Stimulated activated naive CD4-positive, alpha-beta T cell (primary cell): Measurements from ENCODE around the gene EIF3F.
A peak's percentile ranks its signal among the peaks of the same experiment; 100 is the strongest.
"Not testable (repeated sequence)": the region's sequence is repeated elsewhere in the genome, so short reads cannot be mapped to it uniquely, and the experiment has no call there.

Experiments used
- DNase-seq, 6 experiments: peaks; one replicate each; lab custom pipeline; 2025; lab: John Stamatoyannopoulos, UW

Gene EIF3F

DNA sequence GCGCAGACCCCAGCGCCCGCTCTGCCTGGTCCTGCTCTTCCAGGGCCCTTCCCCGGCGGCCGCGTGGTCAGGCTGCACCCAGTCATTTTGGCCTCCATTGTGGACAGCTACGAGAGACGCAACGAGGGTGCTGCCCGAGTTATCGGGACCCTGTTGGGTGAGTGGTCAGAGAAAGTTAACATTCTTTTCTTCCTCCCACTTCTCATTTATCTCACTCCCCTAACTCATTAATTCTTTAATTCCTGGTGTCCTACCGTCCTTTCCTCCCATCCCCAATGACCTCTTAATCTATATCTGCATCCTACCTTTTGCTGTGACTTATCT, 385 bp downstream of the EIF3F start:
- DNase-seq = not testable (repeated sequence)

GRCh38 chr11:7994581-7995278, 7.6 kb downstream of the EIF3F start:
- DNase-seq = no peak

DNA sequence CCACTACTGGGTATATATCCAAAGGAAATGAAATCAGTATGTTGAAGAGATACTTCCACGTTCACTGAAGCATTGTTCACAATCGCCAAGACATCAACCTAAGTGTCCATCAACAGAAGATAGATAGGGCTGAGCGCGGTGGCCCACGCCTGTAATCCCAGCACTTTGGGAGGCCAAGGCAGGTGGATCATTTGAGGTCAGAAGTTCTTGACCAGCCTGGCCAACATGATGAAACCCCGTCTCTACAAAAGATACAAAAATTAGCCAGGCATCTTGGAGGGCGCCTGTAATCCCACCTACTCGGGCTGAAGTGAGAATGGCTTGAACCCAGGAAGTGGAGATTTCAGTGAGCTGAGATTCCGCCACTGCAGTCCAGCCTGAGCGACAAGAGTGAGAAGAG, 12.7 kb downstream of the EIF3F start:
- DNase-seq = no peak

DNA sequence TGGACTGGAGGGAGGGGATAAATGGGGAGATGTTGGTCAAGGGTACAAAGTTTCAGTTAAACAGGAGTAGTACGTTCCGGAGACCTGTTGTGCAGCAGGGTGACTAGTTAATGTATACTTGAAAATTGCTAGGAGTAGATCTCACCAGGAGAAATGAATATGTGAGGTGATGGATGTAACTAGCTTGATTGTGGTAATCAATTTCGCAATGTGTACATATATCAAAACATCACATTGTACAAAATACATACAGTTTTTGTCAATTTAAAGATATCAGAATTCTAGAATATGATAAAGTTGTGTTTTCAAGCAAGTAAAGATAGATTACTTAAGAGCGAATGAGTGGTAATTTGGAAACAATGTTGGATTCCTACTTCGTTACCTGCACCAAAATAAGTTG, 13.3 kb downstream of the EIF3F start:
- DNase-seq = no peak

- no peak for DNase-seq
These were observed 15.5 kb downstream of the EIF3F start for GRCh38 chr11:8002676-8003075.

DNA sequence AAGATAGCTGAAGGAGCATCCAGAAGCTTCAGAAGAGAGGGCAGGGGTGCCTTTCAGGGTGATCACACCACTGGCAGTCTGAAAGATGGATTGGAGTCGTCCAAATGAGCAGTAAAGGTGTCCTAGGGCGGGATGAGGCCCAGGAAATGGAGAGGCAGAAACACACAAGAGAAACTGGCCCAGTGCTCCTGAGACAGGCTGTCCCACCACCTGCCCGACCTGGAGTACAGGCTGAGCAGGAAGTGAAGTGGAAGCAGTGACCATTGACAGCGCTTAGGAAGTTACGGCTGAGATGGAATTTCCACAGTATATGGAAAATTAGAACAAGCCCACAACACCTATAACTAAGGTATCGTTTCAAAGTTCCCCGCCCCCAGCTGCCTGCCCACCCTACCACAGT, 16.1 kb downstream of the EIF3F start:
- DNase-seq = no peak

GRCh38 chr11:8004008-8004407, 16.9 kb downstream of the EIF3F start:
- DNase-seq = no peak

GRCh38 chr11:8005556-8005955, 18.4 kb downstream of the EIF3F start:
- no peak for DNase-seq

- peak in 3 of 6 experiments; percentile 3 to 24 (median 18) for DNase-seq
These were observed 19.3 kb downstream of the EIF3F start for GRCh38 chr11:8006349-8006977.

DNA sequence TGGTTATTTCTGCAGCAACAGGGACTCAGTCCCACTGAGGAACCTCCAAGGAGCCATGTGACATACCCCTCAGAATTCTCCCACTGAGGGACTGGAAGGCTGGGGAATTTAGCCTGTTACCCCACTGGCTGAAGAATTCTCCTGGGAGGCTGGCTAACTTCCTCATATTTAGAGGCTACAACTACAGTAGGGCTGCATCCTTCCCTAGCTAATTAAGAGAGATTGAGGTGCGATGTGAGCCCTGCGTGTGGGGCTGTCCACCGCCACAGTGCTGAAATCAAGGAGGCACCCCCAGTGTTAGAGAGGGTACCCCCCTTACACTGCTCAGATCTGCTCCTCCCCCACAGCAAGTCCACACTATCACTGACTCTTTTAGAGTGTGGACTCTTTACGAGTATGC, 21.1 kb downstream of the EIF3F start:
- DNase-seq = no peak

GRCh38 chr11:8009856-8010255, 22.7 kb downstream of the EIF3F start:
- no peak for DNase-seq

DNA sequence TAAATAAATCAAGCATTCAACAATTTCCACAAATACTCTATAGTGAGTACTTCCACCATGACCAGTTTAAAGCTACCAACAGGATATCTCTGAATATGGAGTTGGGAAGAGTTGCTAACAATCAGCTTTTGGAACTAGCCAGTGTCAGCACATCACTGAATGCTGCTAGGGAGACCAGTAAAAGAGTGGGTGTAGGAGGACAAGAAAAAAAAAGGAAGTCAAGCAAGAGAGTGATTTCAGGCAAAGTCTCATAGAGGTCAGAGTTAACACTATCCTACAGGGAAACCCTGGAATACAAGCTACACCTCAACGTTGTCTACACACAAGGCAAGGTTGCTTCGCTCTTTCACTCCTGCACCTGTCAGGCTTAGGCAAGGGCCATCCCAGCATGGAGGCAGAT, 24.2 kb downstream of the EIF3F start:
- DNase-seq = no peak

GRCh38 chr11:8011981-8012444, 24.9 kb downstream of the EIF3F start:
- DNase-seq = no peak

DNA sequence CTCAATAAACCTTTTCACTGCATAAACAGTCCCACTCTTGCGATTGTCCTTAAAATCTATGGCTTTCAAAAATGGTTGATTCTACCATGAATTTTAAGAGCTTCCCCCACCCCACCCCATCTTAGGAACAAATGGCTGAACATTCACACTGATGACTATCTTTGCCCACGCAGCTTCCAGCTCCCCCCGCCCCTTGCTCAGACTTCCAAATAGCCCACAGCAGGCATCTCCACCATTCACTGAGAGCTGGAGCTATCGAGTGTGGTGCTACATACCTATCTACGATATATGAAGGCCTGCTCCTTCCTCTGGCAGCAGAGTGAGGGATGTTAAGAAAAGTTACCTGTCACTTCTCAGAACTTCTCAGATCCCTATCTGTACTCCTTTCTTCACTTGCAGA, 26.7 kb downstream of the EIF3F start:
- DNase-seq = no peak

- DNase-seq = no peak
These were observed 28.7 kb downstream of the EIF3F start for GRCh38 chr11:8015753-8016239.

DNA sequence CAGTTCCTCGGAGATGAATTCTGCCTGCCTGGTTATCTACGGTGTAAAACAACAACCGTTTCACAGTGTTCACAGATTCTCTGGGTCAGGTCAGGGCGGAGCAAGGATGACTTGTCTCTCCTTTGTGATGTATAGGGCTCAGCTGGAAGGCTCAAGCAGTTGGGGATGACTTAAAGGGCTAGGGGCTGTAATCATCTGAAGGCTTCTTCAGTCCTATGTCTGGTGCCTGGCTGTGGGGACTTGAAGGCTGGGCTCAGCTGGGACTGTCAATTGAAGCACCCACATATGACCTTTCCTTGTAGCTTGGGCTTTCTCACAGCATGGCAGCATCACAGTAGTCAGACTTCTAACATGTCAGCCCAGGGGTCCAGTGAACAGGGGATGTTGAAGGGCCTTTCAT, 29.3 kb downstream of the EIF3F start:
- no peak for DNase-seq

DNA sequence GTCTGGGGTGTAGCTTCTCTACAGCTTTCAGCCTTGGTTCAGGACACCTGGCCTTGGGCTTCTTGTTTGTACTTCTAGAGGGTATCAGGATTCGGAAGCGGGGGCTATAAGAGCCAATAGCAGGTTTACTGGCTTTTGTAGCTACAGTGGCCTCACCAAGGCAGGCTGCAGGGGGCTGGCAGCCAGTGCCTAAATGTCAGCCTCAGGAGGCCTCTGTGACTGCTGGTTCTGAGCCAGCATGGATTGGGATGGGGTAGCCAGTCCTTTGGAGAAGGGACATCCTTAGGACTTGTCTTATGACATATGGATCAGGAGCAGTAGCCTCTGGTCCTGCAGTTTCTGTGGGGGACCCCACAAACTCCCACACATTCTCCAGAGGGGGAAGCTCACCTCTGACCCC, 29.9 kb downstream of the EIF3F start:
- no peak for DNase-seq

DNA sequence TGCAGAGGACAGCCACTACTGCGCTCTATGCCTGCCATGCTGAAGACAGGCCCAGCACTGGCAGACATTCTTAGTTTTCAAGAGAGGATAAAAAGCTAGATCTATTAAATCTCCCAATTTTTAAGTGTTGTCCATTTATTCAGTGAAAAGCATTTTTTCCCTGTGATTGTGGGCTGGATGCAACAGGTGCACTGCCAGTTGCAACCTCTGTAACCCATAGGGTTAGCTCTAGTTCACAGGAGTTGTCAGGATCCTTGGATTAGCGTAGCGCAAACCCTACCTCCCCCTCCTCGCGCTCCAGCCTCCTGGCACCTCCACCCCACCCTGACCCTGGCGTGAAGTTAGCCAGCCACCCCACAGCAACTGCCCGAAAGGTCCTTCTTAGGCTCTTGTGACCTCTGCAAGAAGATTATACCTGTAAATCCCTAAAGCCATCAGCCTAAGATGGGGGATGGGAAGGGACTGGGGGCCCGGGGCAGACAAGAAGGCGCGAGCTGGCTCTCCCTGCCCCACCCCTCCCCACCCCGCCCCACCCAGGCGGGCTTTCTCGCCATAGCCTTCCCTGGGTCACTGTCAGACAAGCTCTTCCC, 30.9 kb downstream of the EIF3F start:
- DNase-seq = peak in 1 of 6 experiments; percentile 5

DNA sequence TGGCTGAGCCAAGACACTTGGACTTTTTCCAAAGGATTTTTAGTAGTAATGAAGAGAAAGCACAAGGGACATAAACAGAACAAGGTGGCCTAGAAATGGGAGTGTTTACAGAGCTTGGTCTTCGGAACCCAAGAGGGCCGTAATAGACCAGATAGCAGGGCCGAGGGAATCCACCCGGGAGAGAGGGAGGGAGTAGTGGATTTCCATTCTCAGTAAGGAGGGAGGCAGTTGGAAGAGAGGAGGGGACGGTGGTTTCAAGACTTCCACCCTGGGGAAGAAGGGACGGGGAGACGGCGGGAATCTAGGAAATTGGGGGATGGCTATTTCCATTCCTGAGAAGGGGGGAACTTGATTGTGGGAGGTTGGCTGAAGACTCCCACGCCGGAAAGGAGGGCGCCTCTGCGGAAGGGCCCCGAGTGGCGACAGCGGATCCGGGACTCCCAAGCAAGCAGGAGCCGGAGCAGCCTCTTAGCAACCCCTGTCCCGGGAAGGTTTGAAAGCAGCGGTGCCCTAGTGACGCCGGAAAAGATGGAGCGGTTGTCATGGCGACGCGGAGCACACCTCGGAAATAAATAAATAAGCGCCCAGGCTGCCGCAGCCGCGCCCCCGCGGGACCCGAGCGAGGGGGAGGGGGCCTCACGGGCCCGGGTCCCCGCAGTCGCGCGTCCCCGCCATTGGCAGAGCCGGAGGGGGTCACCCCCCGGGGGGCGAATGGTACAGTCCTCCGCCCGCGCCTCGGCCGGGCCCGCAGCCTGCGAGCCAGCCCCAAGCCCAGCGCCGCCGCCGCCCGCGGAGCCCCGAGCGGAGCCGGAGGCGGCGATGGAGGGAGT, 31.6 kb downstream of the EIF3F start:
- DNase-seq = peak; percentile 56 to 81 (median 70)

GRCh38 chr11:8019314-8020243, 32.4 kb downstream of the EIF3F start:
- DNase-seq = peak in 2 of 6 experiments; percentile 27 to 53

GRCh38 chr11:8020244-8020597, 33.1 kb downstream of the EIF3F start:
- DNase-seq = peak in 1 of 6 experiments; percentile 27
